Measurements from ENCODE around the gene CACNA1I. TPM values are rescaled to one million over a fixed set of nuclear protein-coding genes. Genes with fewer than 3 reads are reported as not detected.

The CACNA1I gene
- total and polyA plus RNA-seq, 2 experiments from 2014 or later: 0.04 to 0.24 TPM

DNA sequence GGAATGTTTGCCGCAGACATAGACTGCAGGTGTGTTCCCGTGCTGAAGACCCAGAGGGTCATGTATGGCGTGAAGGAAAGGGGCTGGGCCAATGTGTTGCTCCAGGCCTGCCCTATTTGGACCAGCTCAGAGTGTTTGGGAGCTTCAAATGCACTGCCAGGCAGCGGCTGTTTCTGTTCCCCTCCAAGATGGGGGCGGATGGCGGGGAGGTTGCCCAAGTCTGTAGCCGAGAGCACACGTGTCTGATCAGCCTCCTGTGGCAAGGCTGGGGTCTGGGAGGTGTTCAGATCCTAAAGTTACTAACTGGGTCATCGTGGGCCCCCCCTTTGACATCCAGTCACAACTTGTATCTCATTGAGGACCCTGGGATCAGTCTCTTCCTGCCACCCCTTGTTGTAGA lies 45.5 kb downstream of the CACNA1I start:
- Histone ChIP-seq H3K27me3 (no peaks in the 10 kb centered on the region), H3K36me3 (no peaks in the 10 kb centered on the region), H3K4me3 (no peak overlapping the region), H3K9me3 (ENCODE audit: low read depth) (no peaks in the 10 kb centered on the region), H3K4me1 (ENCODE audit: low read depth) (no peaks in the 10 kb centered on the region), H3K27ac (no peak overlapping the region)
- TF ChIP-seq, protein P1, sequence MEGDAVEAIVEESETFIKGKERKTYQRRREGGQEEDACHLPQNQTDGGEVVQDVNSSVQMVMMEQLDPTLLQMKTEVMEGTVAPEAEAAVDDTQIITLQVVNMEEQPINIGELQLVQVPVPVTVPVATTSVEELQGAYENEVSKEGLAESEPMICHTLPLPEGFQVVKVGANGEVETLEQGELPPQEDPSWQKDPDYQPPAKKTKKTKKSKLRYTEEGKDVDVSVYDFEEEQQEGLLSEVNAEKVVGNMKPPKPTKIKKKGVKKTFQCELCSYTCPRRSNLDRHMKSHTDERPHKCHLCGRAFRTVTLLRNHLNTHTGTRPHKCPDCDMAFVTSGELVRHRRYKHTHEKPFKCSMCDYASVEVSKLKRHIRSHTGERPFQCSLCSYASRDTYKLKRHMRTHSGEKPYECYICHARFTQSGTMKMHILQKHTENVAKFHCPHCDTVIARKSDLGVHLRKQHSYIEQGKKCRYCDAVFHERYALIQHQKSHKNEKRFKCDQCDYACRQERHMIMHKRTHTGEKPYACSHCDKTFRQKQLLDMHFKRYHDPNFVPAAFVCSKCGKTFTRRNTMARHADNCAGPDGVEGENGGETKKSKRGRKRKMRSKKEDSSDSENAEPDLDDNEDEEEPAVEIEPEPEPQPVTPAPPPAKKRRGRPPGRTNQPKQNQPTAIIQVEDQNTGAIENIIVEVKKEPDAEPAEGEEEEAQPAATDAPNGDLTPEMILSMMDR (IDR thresholded peaks at IDR 0.05; ENCODE audit: low read depth, low read length): no peak
- no peak for DNase-seq (ENCODE audit: low read depth in 1 of 2, low spot score in 1 of 2)

DNA sequence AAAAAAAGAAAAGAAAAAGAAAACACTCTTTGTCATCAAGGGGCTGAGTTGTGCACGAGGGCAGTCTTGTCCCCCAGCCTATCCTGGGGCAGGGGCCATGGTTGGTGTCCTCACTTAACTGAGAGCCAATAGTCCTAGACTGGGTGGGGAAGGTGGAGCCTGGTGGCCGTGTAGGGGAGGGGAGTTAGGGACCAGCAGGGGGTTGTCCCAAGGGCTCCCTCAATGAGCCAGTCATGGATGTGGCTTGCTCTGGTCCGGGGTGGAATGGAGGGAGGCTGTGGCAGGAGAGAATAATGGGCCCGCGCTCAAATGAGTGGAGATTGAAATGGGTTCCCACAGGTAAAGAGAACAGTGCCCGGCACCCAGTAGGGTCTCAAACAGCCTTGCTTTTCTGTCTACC lies 46.2 kb downstream of the CACNA1I start:
- TF ChIP-seq, protein P1 (IDR thresholded peaks at IDR 0.05; ENCODE audit: low read depth, low read length): no peak
- DNase-seq (ENCODE audit: low read depth in 1 of 2, low spot score in 1 of 2): no peak
- no peaks in the 10 kb centered on the region for H3K9me3 ChIP-seq (ENCODE audit: low read depth)

DNA sequence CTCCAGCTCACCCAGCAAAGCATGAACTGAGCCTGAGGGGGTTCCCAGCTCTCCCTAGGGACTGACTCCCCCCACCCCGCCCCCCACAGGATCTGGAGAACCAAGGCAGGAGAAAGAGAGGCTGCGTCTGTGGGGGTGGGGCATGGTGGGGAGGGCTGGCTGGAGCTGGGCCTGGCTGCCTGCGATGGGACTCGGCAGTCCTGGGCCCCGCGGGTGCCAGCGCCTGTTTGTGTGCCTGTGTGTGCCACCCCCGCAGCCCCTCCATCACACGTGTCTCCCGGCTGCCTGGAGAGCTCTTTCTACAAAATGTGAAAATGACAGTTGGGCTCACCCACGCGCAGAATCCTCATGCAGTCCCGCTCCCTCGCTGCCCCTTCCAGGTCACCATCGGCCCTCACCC lies 46.8 kb downstream of the CACNA1I start:
- Histone ChIP-seq H3K36me3 (no peaks in the 10 kb centered on the region), H3K4me3 (no peak overlapping the region), H3K9me3 (ENCODE audit: low read depth) (no peaks in the 10 kb centered on the region), H3K27ac (no peak overlapping the region), H3K27me3 (no peaks in the 10 kb centered on the region), H3K4me1 (ENCODE audit: low read depth) (no peaks in the 10 kb centered on the region)
- DNase-seq (ENCODE audit: low read depth in 1 of 2, low spot score in 1 of 2): no peak
- TF ChIP-seq, protein P1 (IDR thresholded peaks at IDR 0.05; ENCODE audit: low read depth, low read length): no peak

More for the DNA sequence above, 46.2 kb downstream of the CACNA1I start:
- H3K4me1 ChIP-seq (ENCODE audit: low read depth): no peaks in the 10 kb centered on the region
- H3K27ac ChIP-seq: no peak overlapping the region
- no peaks in the 10 kb centered on the region for H3K27me3 ChIP-seq
- no peaks in the 10 kb centered on the region for H3K36me3 ChIP-seq
- no peak overlapping the region for H3K4me3 ChIP-seq

DNA sequence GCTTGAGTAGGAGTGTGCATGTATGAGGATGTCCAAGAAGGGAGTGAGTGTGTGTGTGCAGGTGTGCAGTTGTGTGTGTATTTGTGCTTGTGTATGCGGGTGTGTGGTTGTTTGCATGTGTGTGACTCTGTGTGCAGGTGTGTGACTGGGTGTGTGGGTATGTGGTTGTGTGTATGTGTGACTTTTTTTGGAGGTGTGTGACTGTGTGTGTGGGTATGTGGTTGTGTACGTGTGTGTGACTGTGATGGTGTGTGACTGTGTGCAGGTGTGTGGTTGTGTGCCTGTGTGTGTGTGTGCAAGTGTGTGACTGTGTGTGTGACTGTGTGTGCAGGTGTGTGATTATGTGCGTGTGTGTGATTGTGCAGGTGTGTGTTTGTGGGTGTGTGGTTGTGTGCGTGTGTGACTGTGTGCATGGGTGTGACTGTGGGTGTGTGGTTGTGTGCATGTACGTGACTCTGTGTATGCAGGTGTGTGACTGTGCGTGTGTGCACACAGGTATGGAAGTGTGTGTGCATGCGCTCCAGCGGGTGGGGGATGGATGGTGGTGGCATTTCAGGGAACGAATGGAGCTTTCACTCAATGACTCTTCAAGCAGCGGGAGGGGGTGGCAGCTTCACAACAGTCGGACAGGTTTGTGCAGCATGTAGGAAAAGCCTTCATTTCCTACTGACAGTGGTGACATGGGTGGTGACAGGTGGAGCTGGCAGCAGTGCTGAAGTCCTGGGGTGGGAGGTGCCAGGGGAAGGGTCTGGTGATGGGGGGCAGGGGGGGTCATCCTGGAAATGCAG lies 47.6 kb downstream of the CACNA1I start:
- Histone ChIP-seq H3K4me3 (no peak overlapping the region), H3K27me3 (no peaks in the 10 kb centered on the region), H3K4me1 (ENCODE audit: low read depth) (no peaks in the 10 kb centered on the region), H3K27ac (no peak overlapping the region), H3K36me3 (no peaks in the 10 kb centered on the region), H3K9me3 (ENCODE audit: low read depth) (no peaks in the 10 kb centered on the region)
- TF ChIP-seq, protein P1 (IDR thresholded peaks at IDR 0.05; ENCODE audit: low read depth, low read length): no peak
- no peak for DNase-seq (ENCODE audit: low read depth in 1 of 2, low spot score in 1 of 2)

DNA sequence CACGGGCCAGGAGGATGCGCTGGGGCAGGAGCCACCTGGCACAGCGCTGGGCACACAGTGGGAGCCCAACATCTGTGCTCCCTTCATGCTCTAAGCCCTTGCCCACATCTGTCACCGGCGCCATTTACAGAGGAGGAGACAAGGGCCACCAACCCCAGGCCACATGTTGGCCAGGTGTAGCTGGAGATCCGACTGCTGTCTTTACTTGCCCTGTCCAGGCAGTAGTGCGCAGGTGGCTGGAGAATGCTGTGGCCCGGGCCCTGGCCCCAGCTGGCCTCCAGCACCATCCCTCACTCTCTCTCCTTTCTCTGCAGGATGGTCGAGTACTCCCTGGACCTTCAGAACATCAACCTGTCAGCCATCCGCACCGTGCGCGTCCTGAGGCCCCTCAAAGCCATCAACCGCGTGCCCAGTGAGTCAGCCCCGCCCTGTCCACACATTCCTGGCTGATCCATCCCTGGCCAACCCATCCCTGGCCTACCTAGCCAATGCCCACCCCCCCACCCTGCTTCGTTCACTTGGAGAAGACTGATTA lies 48.5 kb downstream of the CACNA1I start:
- Histone ChIP-seq H3K36me3 (no peaks in the 10 kb centered on the region), H3K4me3 (no peak overlapping the region), H3K27me3 (no peaks in the 10 kb centered on the region), H3K9me3 (ENCODE audit: low read depth) (no peaks in the 10 kb centered on the region), H3K4me1 (ENCODE audit: low read depth) (no peaks in the 10 kb centered on the region), H3K27ac (no peak overlapping the region)
- no peak for DNase-seq (ENCODE audit: low read depth in 1 of 2, low spot score in 1 of 2)
- TF ChIP-seq, protein P1 (IDR thresholded peaks at IDR 0.05; ENCODE audit: low read depth, low read length): no peak

All from cardiac muscle cell (in vitro differentiated cells and primary cell).